Activated T-cell treated with anti-CD3 and anti-CD28 coated beads for 4 hours (primary cell): ENCODE results near the gene EIF2S3.
"Not testable (repeated sequence)": the region's sequence is repeated elsewhere in the genome, so short reads cannot be mapped to it uniquely, and the experiment has no call there.

ENCODE experiments used
- DNase-seq: peaks from one replicate; pipeline ENCODE4 v3.0.0-alpha.2; 2020

The EIF2S3 gene

GRCh38 chrX:24054182-24055042 lies at the start of gene EIF2S3:
EIF2S3 (plus strand) TSS chrX:24054956; CDS start chrX:24054969, 13 bp downstream.
- DNase-seq = peak; percentile 70

DNA sequence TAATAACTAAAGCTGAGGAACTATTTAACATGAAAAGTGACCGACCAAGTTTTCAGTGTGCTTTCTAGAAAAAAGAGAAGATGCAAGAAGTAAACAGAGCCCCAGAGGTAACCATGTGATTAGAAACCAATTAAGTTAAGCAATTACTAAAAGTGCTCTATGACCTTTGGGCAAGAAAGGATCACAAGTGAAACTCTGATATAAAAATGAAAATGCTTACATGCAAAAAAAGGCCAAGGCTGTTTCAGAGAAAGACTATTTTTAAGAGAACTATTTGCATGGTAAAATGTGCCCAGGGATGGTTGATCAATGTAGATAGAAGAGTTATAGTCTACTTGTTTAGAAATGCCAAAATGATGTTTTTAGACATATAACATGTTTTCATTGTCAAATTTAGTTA lies 49.7 kb upstream of the EIF2S3 start:
- no peak for DNase-seq

DNA sequence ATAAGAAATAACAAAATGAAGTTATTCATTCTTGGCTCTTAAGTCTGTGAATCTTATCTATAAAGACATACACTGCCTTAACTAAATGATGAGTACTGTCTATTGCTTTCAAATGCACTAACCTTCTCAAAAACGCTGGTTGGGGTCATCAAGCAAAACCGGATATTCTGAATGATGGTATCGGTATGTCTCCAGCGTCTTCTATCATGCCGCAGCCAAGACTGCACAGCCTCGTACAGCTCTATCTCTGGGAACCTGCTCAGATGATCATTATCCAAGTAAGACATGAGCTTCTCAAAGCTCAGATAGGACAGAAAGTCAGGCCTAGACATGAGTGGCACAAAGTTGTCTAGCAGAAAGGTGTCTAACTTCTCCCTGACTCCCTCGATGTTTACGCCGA lies 48.9 kb upstream of the EIF2S3 start:
- no peak for DNase-seq

DNA sequence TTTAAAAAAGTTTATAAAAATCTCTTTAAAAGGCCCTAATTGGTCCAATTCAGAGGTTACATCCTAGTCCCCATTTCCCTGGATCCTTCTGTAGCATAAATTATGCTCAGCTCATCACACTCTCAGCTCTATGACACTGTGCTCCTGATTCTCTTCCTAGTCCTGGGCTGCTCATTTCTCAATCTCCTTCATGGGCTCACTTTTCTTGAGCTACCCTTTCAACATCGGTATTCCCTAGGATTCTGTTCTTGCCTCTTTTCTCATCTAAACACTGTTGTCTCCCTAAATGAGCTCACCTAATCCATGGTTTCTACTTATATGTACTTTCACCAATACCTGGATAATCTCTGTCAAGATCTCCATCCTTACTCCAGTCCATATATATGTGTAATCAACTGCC lies 42.5 kb upstream of the EIF2S3 start:
- no peak for DNase-seq

DNA sequence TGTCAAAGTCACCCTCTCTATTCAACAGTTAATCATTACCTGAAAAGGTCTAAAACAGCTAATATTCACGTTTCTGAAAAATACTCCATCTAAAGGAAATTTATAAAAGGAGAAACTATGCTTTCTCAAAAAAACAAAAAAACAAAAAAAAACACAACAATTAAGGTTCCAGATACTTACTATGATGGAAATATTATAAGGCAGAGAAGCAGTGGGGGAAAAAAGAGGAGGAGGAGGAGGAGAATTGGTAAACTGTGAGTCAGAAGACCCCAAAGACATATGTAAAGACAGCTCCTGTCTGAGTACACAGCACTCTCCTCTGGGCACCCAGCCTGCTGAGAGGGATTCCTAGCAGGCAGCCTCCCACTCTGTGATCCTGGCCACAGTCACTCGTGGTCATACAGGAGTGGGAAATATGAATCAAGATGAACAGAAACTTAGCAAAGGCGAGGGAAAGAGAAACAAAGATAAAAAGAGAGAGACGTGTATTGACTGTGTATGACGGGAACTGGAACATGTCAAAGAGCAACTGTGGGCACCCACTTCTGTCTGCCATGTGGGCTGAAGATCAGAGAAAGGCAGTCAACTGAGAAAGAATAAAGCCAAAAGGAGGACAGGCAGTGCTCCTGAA lies 40.3 kb upstream of the EIF2S3 start:
- peak; percentile 17 for DNase-seq

DNA sequence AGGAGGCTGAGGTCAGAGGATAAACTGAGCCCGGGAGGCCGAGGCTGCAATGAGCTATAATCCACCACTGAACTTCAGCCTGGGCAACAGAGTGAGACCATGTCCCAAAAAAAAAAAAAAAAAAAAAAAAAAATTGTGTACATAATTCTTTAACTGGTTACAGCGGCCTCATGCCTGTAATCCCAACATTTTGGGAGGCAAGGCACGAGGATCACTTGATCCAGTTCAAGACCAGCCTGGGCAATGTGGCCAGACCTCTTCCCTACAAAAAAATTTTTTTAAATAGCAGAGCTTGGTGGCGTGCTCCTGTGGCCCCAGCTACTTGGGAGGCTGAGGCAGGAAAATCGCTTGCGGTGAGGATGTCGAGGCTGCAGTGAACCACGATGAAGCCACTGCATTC lies 37.1 kb upstream of the EIF2S3 start:
- DNase-seq = no peak

DNA sequence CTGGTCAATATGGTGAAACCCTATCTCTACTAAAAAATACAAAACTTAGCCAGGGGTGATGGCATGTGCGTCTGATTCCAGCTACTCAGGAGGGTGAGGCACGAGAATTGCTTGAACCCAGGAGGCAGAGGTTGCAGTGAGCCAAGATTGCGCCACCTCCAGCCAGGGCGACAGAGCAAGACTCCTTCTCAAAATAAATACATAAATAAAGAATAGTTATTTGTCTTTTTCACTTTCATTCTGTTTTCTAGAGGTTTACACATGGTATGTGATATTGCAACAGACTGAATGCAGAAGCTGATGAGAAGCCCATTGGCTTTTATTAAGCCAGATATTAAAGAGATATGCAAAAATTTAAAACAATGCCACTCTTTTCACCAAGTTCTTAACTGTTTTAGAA lies 35.9 kb upstream of the EIF2S3 start:
- no peak for DNase-seq

- no peak for DNase-seq
These were observed 35.3 kb upstream of the EIF2S3 start for GRCh38 chrX:24019448-24019847.

DNA sequence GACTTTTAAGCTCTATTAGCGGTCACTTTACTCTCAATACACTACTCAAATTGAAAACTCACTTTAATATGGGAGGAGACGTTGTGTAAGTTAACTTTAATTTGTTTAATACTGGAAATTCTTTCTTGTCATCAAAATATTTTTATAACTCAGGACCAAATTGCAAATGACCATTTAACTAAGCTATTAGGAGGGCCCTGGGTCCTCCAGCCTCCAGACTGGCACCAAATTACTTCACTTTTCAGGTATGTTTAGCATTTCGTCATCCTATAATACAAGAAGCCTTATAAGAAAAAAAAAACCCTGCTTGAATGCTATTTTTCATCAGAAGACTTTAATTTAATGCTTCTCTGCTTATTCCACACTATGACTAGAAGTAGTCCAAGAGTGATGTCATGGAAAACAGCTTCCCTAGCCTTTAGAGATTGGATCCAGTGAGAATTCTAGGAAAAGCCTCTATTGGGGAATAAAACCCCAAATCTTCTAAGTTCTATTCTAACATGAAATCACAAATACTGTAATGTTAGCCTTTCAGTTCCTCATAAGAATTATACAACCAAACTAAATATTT lies 34.4 kb upstream of the EIF2S3 start:
- DNase-seq = no peak

DNA sequence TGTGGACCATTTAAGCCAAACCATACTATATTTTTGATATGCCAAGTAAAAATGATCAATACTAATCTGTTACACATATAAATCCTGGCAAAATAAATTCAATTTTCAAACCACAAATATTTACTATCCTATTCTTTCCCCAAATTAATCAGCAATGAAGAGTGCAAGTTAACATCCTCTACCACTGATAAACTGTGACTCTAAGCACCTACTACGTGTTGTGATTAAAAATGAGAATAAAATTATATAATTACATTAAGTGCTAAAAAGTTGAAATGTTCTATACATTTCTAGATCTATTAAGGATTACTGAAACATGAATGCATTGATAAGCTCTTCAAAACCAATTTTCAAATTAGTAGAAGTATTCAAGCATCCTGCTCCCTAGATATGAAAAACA lies 31.2 kb upstream of the EIF2S3 start:
- DNase-seq = no peak

DNA sequence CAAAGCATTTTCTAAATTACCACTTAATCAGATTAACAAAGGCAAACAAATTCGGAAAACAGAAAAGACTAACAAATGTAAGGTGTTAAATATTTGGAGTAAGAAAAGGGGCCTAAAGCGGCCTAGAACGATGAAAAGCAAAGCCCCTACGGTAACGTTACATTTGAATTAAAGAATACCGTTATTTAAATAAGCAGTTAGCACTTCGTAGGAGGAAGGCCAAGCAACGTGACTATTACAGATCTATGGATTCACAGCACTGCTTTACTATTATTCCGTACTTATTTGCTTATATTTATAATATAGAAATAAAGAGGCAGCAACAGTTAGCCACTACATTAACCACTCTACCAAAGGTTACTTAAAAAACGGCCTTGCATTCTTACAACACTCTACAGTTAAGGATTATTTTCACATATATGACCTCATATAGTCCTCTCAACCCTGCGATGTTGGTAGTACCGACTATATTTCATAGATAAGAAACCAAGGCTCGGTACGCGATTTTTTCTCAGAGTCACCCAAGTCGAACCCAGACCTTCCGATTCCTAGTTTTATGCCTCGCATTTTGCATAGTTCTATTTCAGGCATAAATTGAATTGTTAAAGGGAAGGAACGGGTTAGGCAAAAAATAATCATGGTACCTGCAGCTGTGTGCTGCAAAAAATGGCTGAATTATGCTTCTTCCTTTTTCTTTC lies 30.6 kb upstream of the EIF2S3 start:
- no peak for DNase-seq

DNA sequence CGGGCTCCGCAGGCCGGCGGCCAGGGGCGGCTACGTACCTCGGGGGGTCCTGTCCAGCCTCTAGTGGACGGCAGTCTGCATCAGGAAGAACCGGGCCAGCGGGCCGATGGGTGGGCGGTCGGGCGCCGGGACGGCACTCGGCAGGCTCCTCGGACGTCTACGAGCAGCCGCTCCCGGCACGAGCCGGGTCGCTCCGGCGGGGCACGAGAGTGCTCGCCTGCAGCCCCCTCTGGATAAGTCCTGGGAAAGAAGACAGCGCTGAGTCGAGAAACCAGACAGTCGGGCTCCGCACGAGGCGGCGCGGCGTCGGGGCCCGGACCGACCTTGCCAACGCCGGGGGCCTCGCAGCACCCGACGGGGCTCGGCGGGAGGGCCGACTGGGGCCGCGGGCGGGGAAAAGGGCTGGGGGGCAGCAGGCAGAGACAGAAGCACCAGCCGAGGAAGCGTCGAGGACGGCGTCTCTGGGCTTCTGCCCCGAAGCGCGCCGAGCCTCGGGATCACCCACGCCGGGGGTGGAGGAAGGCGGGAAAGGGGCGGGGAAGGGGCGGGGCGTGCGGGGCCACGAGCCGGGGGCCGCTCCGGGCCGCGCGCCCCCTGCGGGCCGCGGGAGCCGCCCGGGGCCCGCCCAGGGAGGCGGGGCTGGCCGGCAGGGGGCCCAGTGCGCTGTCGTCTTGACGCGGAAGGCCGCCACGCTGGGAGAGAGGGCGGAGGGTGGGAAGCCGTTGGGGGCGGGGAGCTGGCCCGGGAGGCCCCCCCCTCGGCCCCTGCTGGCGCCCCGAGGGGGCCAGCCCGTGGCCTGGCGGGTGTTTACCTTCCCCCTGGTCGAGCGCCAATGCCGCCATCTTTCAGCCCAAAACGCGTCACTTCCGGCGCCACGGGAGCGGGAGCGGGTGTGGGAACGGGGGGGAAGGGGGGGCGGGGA lies 29.7 kb upstream of the EIF2S3 start:
- peak; percentile 65 for DNase-seq

DNA sequence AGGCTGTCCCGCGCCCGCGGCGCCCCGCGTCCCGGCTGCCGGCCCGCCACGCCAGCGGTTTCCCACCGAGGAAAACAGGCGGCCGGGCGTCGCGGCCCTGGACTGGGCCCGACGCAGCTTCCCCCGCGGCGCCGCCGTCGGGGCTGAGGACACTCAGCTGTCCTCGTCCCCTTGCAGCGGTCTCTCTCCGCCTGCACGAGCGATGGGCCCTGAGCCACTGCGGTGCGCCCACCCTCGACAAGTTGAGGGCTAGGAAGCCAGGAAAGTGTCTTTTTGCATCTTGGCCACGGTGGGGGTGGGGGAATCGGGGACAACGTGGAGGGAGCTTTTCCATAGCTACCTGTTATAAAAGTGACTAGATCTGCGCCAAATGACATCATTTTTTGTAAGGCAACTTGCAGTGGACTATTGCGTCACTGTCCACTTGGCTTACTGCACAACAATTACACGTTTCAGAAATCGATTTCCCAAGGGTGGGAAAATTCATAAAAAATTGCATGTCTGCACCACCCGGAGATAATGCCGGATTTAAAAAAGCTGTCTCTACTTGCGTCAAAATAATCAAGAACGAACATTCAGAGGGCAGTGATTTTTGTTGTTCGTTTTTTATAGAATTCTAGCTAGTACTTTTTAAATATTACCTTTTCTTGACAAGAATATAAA lies 28.9 kb upstream of the EIF2S3 start:
- peak; percentile 3 for DNase-seq

- DNase-seq = no peak
These were observed 28.3 kb upstream of the EIF2S3 start for GRCh38 chrX:24026432-24026831.

DNA sequence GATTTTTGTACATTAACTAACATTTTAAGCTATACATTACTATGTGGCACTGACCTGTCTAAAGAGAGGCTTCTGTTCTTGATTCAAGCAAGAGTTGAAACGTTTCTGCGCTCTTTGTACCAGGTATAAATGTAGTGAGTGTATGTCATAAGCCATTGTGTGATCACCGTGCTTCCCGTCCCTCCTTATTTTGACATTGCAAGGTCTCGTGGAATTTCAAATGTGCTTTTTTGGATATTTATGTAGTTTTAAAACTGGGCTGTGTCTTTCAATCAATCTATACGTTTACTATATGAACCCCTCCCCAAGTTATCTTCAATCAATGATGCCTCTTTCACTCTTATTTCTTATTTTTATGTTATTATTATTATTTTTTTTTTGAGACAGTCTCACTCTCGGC lies 27.7 kb upstream of the EIF2S3 start, which contains the start of gene KLHL15:
TSS of gene KLHL15 (minus strand) at position 101 of the 400 bp plus-strand sequence. CDS start 20,493 bp downstream, outside the sequence.
- DNase-seq = no peak

GRCh38 chrX:24027985-24028384 lies 26.8 kb upstream of the EIF2S3 start:
- no peak for DNase-seq

DNA sequence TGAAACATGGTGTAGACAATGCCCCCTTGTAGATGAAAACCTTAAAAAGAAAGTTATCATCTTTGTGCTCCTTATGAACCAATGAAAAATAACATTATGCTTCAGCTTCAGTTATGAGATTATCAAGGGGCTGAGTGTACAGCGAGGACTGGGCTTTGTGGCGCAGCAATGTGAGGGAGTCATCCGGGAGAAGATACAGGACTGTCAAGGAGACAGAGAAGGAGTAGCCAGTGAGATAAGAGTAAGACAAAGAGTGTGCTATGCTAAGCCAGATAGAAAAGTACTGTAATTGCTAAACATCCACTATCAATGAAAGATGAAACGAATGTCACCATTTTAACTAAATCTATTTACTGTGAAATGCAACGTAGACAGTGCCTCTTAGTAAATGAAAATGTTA lies 24.2 kb upstream of the EIF2S3 start:
- DNase-seq = no peak

DNA sequence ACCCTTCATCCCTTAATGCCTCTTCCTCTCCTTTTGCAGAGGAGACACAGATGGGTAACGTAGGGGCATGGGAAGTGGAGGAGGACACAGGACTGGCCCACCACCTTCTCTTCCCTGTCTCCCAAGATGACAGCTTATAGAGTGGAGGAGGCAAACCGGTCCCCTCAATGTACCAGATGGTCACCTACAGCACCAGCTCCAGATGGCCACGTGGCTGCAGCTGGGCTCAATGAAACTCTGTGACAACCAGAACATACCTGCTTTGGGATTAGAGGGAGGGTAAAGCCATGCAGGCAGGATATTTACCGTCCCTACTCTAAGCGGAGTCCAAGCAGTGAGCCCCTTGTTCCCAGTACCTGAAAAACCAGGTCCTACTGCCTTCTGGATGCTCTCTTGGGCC lies 20.3 kb upstream of the EIF2S3 start:
- no peak for DNase-seq

- no peak for DNase-seq
These were observed 17.0 kb upstream of the EIF2S3 start for GRCh38 chrX:24037729-24038128.

GRCh38 chrX:24046060-24046459 lies 8.7 kb upstream of the EIF2S3 start:
- DNase-seq = not testable (repeated sequence)

GRCh38 chrX:24049643-24050042 lies 5.1 kb upstream of the EIF2S3 start:
- DNase-seq = not testable (repeated sequence)
